GM11168 (cell line): Measurements from ENCODE around the gene SNAP29.
"Not testable (repeated sequence)": the region's sequence is repeated elsewhere in the genome, so short reads cannot be mapped to it uniquely, and the experiment has no call there.

Experiments used
- in situ Hi-C: fragments of 300-500 bp; cut with MboI; formaldehyde crosslinking; loops from one replicate; pipeline ENCODE4 v1.12.0; 2022; ENCODE audit warnings: low sequenced_read_pairs; ENCODE audit not compliant: unreplicated experiment

The SNAP29 gene

GRCh38 chr22:20834206-20834605, 24.6 kb upstream of the SNAP29 start:
- in situ Hi-C loops = no loop called here

- in situ Hi-C loops = no loop called here
These were observed 24.1 kb upstream of the SNAP29 start for GRCh38 chr22:20834725-20835124.

GRCh38 chr22:20836987-20837823, 21.6 kb upstream of the SNAP29 start:
- in situ Hi-C loops = no loop called here

- in situ Hi-C loops = not testable (repeated sequence)
These were observed 19.5 kb upstream of the SNAP29 start for GRCh38 chr22:20839354-20839753.

GRCh38 chr22:20839837-20840645, 18.8 kb upstream of the SNAP29 start:
- in situ Hi-C loops = no loop called here

GRCh38 chr22:20840646-20841371, 18.0 kb upstream of the SNAP29 start:
- in situ Hi-C loops = no loop called here

GRCh38 chr22:20843501-20843900, 15.3 kb upstream of the SNAP29 start:
- in situ Hi-C loops = no loop called here

GRCh38 chr22:20844055-20845037, 14.5 kb upstream of the SNAP29 start:
- in situ Hi-C loops = no loop called here

- in situ Hi-C loops = no loop called here
These were observed 11.4 kb upstream of the SNAP29 start for GRCh38 chr22:20847318-20847822.

- in situ Hi-C loops = no loop called here
These were observed 6.7 kb upstream of the SNAP29 start for GRCh38 chr22:20852076-20852475.

- in situ Hi-C loops = no loop called here
These were observed 6.3 kb upstream of the SNAP29 start for GRCh38 chr22:20852503-20852902.

- in situ Hi-C loops = no loop called here
These were observed 5.6 kb upstream of the SNAP29 start for GRCh38 chr22:20853236-20853660.

- in situ Hi-C loops = no loop called here
These were observed 1.6 kb upstream of the SNAP29 start for GRCh38 chr22:20857247-20857643.

GRCh38 chr22:20857838-20858614, 781 bp upstream of the SNAP29 start:
- in situ Hi-C loops = no loop called here

- in situ Hi-C loops = no loop called here
These were observed 808 bp downstream of the SNAP29 start for GRCh38 chr22:20859615-20860014.

- in situ Hi-C loops = no loop called here
These were observed 3.7 kb downstream of the SNAP29 start for GRCh38 chr22:20862540-20862939.

GRCh38 chr22:20863366-20863765, 4.6 kb downstream of the SNAP29 start:
- in situ Hi-C loops = no loop called here

GRCh38 chr22:20864186-20864908, 5.5 kb downstream of the SNAP29 start:
- in situ Hi-C loops = no loop called here
